Measurements from ENCODE around the gene EMCN. TPM values are rescaled to one million over a fixed set of nuclear protein-coding genes. Genes with fewer than 3 reads are reported as not detected.
A peak's percentile ranks its signal among the peaks of the same experiment; 100 is the strongest.

Gene EMCN
- total and polyA plus RNA-seq, 2 donors from 2014 or later = 48.1 to 140 TPM

- DNase-seq (no peak), FAIRE-seq (no peak)
- no peaks in the 10 kb centered on the region for H3K9me3 ChIP-seq (ENCODE audit: control insufficient read depth in 2 of 3, insufficient read depth in 1 of 3, low read length in 3 of 3)
- H3K9ac ChIP-seq (ENCODE audit: low read length in 3 of 3) = no peak overlapping the region
- H3K4me3 ChIP-seq (ENCODE audit: low read length in 3 of 3) = no peak overlapping the region
- H3K27ac ChIP-seq (ENCODE audit: low read depth in 2 of 2, low read length in 2 of 2) = no peak overlapping the region
- no peak for TF ChIP-seq CTCF (IDR thresholded peaks at IDR 0.05; ENCODE audit: borderline replicate concordance, extremely low read depth, insufficient read depth)
- H3K36me3 ChIP-seq (ENCODE audit: control insufficient read depth in 2 of 3, insufficient read depth in 3 of 3, low read length in 3 of 3) = no peaks in the 10 kb centered on the region
- no peaks in the 10 kb centered on the region for H3K27me3 ChIP-seq (ENCODE audit: control insufficient read depth, insufficient read depth, low read length)
- intact Hi-C loops (cut with DNase I) = no loop called here
- no peaks in the 10 kb centered on the region for H3K4me1 ChIP-seq (ENCODE audit: control insufficient read depth in 2 of 3, insufficient read depth in 2 of 3, low read depth in 1 of 3, low read length in 3 of 3)
Observed at GRCh38 chr4:100504086-100504874, 13.5 kb downstream of the EMCN start.

GRCh38 chr4:100497791-100498190, 20.0 kb downstream of the EMCN start:
- FAIRE-seq = peak; percentile 72
- Histone ChIP-seq H3K36me3 (ENCODE audit: control insufficient read depth in 2 of 3, insufficient read depth in 3 of 3, low read length in 3 of 3) (no peaks in the 10 kb centered on the region), H3K9ac (ENCODE audit: low read length in 3 of 3) (no peak overlapping the region), H3K27ac (ENCODE audit: low read depth in 2 of 2, low read length in 2 of 2) (no peak overlapping the region), H3K4me3 (ENCODE audit: low read length in 3 of 3) (no peak overlapping the region), H3K27me3 (ENCODE audit: control insufficient read depth, insufficient read depth, low read length) (no peaks in the 10 kb centered on the region), H3K4me1 (ENCODE audit: control insufficient read depth in 2 of 3, insufficient read depth in 2 of 3, low read depth in 1 of 3, low read length in 3 of 3) (no peaks in the 10 kb centered on the region), H3K9me3 (ENCODE audit: control insufficient read depth in 2 of 3, insufficient read depth in 1 of 3, low read length in 3 of 3) (no peaks in the 10 kb centered on the region)
- TF ChIP-seq CTCF (IDR thresholded peaks at IDR 0.05; ENCODE audit: borderline replicate concordance, extremely low read depth, insufficient read depth) = no peak
- no peak for DNase-seq
- intact Hi-C loops (cut with DNase I) = no loop called here

GRCh38 chr4:100495074-100495473, 22.7 kb downstream of the EMCN start:
- no peak overlapping the region for H3K4me3 ChIP-seq (ENCODE audit: low read length in 3 of 3)
- H3K4me1 ChIP-seq (ENCODE audit: control insufficient read depth in 2 of 3, insufficient read depth in 2 of 3, low read depth in 1 of 3, low read length in 3 of 3) = no peaks in the 10 kb centered on the region
- no peak overlapping the region for H3K9ac ChIP-seq (ENCODE audit: low read length in 3 of 3)
- DNase-seq (no peak), FAIRE-seq (no peak)
- no peak for TF ChIP-seq CTCF (IDR thresholded peaks at IDR 0.05; ENCODE audit: borderline replicate concordance, extremely low read depth, insufficient read depth)
- no peaks in the 10 kb centered on the region for H3K27me3 ChIP-seq (ENCODE audit: control insufficient read depth, insufficient read depth, low read length)
- intact Hi-C loops (cut with DNase I) = no loop called here
- no peaks in the 10 kb centered on the region for H3K36me3 ChIP-seq (ENCODE audit: control insufficient read depth in 2 of 3, insufficient read depth in 3 of 3, low read length in 3 of 3)
- no peak overlapping the region for H3K27ac ChIP-seq (ENCODE audit: low read depth in 2 of 2, low read length in 2 of 2)
- peaks cover 0 to 7% (median 0%) of the 10 kb centered on the region in 3 donors for H3K9me3 ChIP-seq (ENCODE audit: control insufficient read depth in 2 of 3, insufficient read depth in 1 of 3, low read length in 3 of 3)

Measured in kidney (tissue), 14 donors.